ENCODE data around the gene SPRING1. TPM values are rescaled to one million over a fixed set of nuclear protein-coding genes. Genes with fewer than 3 reads are reported as not detected.

Gene SPRING1
- total and polyA plus RNA-seq, 11 donors = 8.2 to 24.4 (median 14.0) TPM

DNA sequence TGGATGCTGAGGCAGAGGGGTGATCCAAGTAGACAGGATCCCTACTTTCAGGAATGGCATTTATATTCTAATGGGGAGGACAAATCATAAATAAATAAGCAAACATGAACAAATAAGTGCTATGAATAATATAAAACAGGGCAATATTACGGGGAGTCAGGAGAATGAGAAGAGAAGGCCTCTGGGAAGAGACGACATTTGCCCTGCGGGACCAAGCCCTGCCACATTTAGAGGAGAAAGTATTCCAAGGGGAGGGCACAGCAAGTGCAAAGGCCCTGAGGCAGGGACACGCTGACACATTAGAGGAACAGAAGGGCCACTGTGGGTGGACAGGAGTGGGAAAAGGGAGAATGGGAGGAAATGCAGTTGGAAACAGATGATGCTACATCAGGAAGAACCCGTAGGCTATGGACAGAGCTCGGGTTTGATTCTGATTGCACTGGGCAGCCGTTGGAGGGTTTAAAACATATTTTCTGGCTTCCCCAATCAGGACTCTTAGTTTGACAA is 1.6 kb upstream of the SPRING1 start:
- peaks cover 3 to 18% (median 13%) of the 10 kb centered on the region in 12 donors for H3K4me1 ChIP-seq
- WGBS, 4 donors = 78 to 89% (median 86%) methylated on average over 7 of the region's 7 CpGs
- TF ChIP-seq POLR2A (IDR thresholded peaks at IDR 0.05) = no peak
- TF ChIP-seq, protein P1, sequence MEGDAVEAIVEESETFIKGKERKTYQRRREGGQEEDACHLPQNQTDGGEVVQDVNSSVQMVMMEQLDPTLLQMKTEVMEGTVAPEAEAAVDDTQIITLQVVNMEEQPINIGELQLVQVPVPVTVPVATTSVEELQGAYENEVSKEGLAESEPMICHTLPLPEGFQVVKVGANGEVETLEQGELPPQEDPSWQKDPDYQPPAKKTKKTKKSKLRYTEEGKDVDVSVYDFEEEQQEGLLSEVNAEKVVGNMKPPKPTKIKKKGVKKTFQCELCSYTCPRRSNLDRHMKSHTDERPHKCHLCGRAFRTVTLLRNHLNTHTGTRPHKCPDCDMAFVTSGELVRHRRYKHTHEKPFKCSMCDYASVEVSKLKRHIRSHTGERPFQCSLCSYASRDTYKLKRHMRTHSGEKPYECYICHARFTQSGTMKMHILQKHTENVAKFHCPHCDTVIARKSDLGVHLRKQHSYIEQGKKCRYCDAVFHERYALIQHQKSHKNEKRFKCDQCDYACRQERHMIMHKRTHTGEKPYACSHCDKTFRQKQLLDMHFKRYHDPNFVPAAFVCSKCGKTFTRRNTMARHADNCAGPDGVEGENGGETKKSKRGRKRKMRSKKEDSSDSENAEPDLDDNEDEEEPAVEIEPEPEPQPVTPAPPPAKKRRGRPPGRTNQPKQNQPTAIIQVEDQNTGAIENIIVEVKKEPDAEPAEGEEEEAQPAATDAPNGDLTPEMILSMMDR (IDR thresholded peaks at IDR 0.05) = no peak
- ATAC-seq = no peak
- no peak overlapping the region for H3K4me3 ChIP-seq
- DNase-seq = no peak
- no peaks in the 10 kb centered on the region for H3K27me3 ChIP-seq
- H3K9me3 ChIP-seq = no peaks in the 10 kb centered on the region
- no peak overlapping the region for H3K27ac ChIP-seq
- peaks cover 0 to 8% (median 6%) of the 10 kb centered on the region in 9 donors for H3K36me3 ChIP-seq
- intact Hi-C loops (cut with DNase I) = loop anchor here in 3 of 10 donors (2.0 to 5.0 kb wide), 3 partner anchors 78 to 83 kb away; no protein-coding TSS in a partner anchor

DNA sequence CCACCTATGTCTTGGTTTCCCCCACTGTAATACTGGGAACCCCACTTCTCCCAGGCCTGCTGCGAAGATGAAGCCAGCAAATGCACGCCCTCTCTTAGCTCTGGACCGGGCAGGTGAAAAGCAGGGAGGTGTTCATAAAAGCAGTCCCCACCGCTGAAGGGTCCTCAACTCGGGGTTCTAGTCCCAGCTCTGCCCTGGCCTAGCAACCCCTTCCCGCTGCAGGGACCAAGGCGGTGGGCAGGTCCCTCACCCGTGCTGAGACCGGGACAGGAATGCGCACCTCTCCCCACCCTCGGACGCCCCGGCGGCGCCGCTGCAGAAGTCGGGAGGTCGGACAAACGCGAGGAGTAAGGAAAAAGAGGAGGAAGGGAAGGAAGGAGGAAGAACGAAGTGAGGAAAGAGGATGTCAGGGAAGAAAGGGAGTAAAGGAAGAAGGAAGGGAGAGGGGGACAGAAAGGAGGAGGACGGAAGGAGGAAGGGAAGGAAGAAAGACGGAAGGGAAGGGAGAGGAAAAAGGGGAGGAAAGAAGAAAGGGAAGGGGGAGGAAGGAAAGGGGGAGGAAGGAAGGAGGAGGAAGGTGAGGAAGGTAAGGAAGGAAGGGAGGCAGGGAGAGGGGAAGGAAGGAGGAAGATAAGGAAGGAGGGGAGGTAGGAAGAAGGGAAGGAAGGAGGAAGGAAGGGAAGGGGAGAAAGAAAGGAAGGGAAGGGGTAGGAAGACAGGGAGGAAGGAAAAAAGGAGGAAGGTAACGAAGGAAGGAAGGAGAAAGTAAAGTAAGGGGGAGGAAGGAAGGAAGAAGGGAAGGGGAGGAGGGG is 701 bp downstream of the SPRING1 start:
- Histone ChIP-seq H3K36me3 (peaks cover 0 to 24% (median 21%) of the 10 kb centered on the region in 9 donors), H3K27ac (peak overlapping the region in 11 of 12 donors; percentile 54 to 87 (median 76)), H3K4me3 (peak overlapping the region; percentile 79 to 97 (median 88)), H3K4me1 (peaks cover 3 to 18% (median 13%) of the 10 kb centered on the region in 12 donors), H3K9me3 (no peaks in the 10 kb centered on the region), H3K27me3 (no peaks in the 10 kb centered on the region)
- DNase-seq (no peak), ATAC-seq (no peak)
- TF ChIP-seq POLR2A (IDR thresholded peaks at IDR 0.05) = no peak
- TF ChIP-seq, protein P1 (IDR thresholded peaks at IDR 0.05) = no peak
- intact Hi-C loops (cut with DNase I) = loop anchor here in 2 of 10 donors (5.0 kb wide), 2 partner anchors 80 to 85 kb away; no protein-coding TSS in a partner anchor
- 2 to 4% (median 3%) methylated on average over 24 of the region's 24 CpGs for WGBS, 4 donors

DNA sequence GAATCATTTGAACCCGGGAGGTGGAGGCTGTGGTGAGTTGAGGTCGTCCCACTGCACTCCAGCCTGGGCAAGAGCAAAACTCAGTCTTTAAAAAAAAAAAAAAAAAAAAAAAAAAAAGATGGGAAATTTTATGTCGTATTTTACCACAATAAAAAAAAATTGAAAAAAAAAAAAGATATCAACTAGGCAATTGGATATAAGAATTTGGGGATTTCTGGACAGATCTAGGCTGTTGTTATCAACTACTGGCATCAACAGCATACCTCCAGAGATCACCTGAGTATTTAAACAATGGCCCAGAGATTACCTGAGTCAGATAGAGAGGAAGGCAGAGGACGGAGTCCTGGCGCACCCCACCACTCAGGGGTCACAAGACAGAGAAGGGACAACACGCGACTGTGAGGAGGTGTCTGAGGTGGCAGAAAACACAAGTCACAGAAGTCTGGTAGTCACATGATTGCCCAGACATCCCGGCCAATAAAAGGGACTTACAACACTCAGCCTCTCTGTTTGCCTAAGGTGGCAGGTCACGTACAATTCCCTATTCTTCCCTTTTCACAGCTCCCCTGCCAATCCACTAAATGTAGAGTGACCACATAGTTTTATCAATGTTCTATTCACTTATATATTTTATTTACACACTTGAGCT is 1.8 kb downstream of the SPRING1 start:
- H3K27me3 ChIP-seq = no peaks in the 10 kb centered on the region
- no peak for ATAC-seq
- DNase-seq = no peak
- no peaks in the 10 kb centered on the region for H3K9me3 ChIP-seq
- peaks cover 3 to 26% (median 14%) of the 10 kb centered on the region in 12 donors for H3K4me1 ChIP-seq
- intact Hi-C loops (cut with DNase I) = loop anchor here in 2 of 10 donors (5.0 kb wide), 2 partner anchors 81 to 86 kb away; no protein-coding TSS in a partner anchor
- TF ChIP-seq, protein P1 (IDR thresholded peaks at IDR 0.05) = no peak
- no peak for TF ChIP-seq POLR2A (IDR thresholded peaks at IDR 0.05)
- H3K36me3 ChIP-seq = peaks cover 0 to 24% (median 21%) of the 10 kb centered on the region in 9 donors
- peak overlapping the region in 8 of 12 donors; percentile 79 to 93 (median 89) for H3K4me3 ChIP-seq
- peak overlapping the region in 1 of 12 donors; percentile 87 for H3K27ac ChIP-seq
- WGBS, 4 donors = 60 to 75% (median 66%) methylated on average over 9 of the region's 9 CpGs
